Progenitor cell of endocrine pancreas (in vitro differentiated cells): Measurements from ENCODE around the gene ABCA7. TPM values are rescaled to one million over a fixed set of nuclear protein-coding genes. Genes with fewer than 3 reads are reported as not detected.

ENCODE experiments used
- DNase-seq: peaks from one replicate; pipeline ENCODE4 v3.0.0; 2021; ENCODE audit warnings: low spot score; ENCODE audit not compliant: unreplicated experiment
- H3K27ac Mint-ChIP-seq: 2 replicates; pipeline ENCODE4 v1.8.0; 2021; ENCODE audit warnings: mild to moderate bottlenecking, moderate library complexity, mixed read lengths
- H3K27me3 Mint-ChIP-seq: 2 replicates; pipeline ENCODE4 v1.8.0; 2021; ENCODE audit warnings: mixed read lengths
- H3K36me3 Mint-ChIP-seq: 2 replicates; pipeline ENCODE4 v1.8.0; 2022; ENCODE audit warnings: mixed read lengths; ENCODE audit not compliant: insufficient read depth
- H3K4me1 Mint-ChIP-seq: 2 replicates; pipeline ENCODE4 v1.8.0; 2021; ENCODE audit warnings: low read depth, mixed read lengths
- H3K4me3 Mint-ChIP-seq: 2 replicates; pipeline ENCODE4 v1.8.0; 2021; ENCODE audit warnings: low read depth, mild to moderate bottlenecking, moderate library complexity, mixed read lengths
- H3K9me3 Mint-ChIP-seq: 2 replicates; pipeline ENCODE4 v1.8.0; 2021; ENCODE audit warnings: low read depth, mixed read lengths
- CTCF ChIP-seq: fragments of 200-600 bp; sonication (generic); IDR thresholded peaks from one replicate; pipeline ENCODE4 v1.5.0; 2021; ENCODE audit warnings: antibody characterized with exemption, mild to moderate bottlenecking; ENCODE audit not compliant: unreplicated experiment
- total RNA-seq: library from RNA; stranded (reverse); gene quantifications from 2 replicates; pipeline ENCODE4 v1.2.1, GENCODE V29; 2021

The ABCA7 gene
- total RNA-seq, 1 donor from 2014 or later, result 57.3 TPM

GRCh38 chr19:1041835-1042685 lies 2.2 kb downstream of the ABCA7 start:
- DNase-seq, result no peak
- peaks cover 7% of the 10 kb centered on the region for H3K4me1 Mint-ChIP-seq
- TF ChIP-seq CTCF, result no peak
- H3K4me3 Mint-ChIP-seq, result no peak overlapping the region
- no peaks in the 10 kb centered on the region for H3K27me3 Mint-ChIP-seq
- H3K36me3 Mint-ChIP-seq, result peaks cover 9% of the 10 kb centered on the region
- H3K27ac Mint-ChIP-seq, result no peak overlapping the region
- H3K9me3 Mint-ChIP-seq, result no peaks in the 10 kb centered on the region

GRCh38 chr19:1042689-1043511 lies 3.0 kb downstream of the ABCA7 start:
- TF ChIP-seq CTCF, result no peak
- peaks cover 7% of the 10 kb centered on the region for H3K4me1 Mint-ChIP-seq
- H3K36me3 Mint-ChIP-seq, result peaks cover 4% of the 10 kb centered on the region
- H3K27ac Mint-ChIP-seq, result no peak overlapping the region
- H3K4me3 Mint-ChIP-seq, result no peak overlapping the region
- DNase-seq, result no peak
- H3K27me3 Mint-ChIP-seq, result no peaks in the 10 kb centered on the region
- no peaks in the 10 kb centered on the region for H3K9me3 Mint-ChIP-seq

GRCh38 chr19:1045247-1045603 lies 5.3 kb downstream of the ABCA7 start:
- H3K27me3 Mint-ChIP-seq, result no peaks in the 10 kb centered on the region
- H3K27ac Mint-ChIP-seq, result no peak overlapping the region
- H3K9me3 Mint-ChIP-seq, result no peaks in the 10 kb centered on the region
- no peak overlapping the region for H3K4me3 Mint-ChIP-seq
- no peak for DNase-seq
- peaks cover 5% of the 10 kb centered on the region for H3K4me1 Mint-ChIP-seq
- H3K36me3 Mint-ChIP-seq, result peaks cover 1% of the 10 kb centered on the region
- no peak for TF ChIP-seq CTCF

- Mint-ChIP-seq H3K27me3 (no peaks in the 10 kb centered on the region), H3K27ac (no peak overlapping the region), H3K9me3 (no peaks in the 10 kb centered on the region), H3K36me3 (peaks cover 1% of the 10 kb centered on the region), H3K4me3 (no peak overlapping the region), H3K4me1 (peaks cover 1% of the 10 kb centered on the region)
- DNase-seq, result no peak
- TF ChIP-seq CTCF, result no peak
Observed at GRCh38 chr19:1046117-1046626, 6.3 kb downstream of the ABCA7 start.
